Heart right ventricle (tissue), 16 donors: Measurements from ENCODE around the gene PCBD2. TPM values are rescaled to one million over a fixed set of nuclear protein-coding genes. Genes with fewer than 3 reads are reported as not detected.

ENCODE experiments used
- ATAC-seq, 8 donors: fragments of 200-7000 bp; cut with Tn5 transposase; one replicate each; pipeline ENCODE4 v1.9.1; 2020; ENCODE audit warnings: mild to moderate bottlenecking in 8 of 8, moderate library complexity in 8 of 8, moderate number of reproducible peaks in 1 of 8
- DNase-seq, 2 donors: peaks; one replicate each; pipeline ENCODE4 v3.0.0-alpha.2; 2020
- H3K27ac ChIP-seq, 10 donors: fragments of 200-600 bp; sonication (generic) in 2 of 10; one replicate each; pipeline versions ENCODE4 v1.5.0 to v1.8.0; 2020 to 2022; ENCODE audit warnings: mild to moderate bottlenecking in 3 of 10
- H3K27me3 ChIP-seq, 7 donors: fragments of 200-600 bp; one replicate each; pipeline ENCODE4 v1.8.0; 2021 to 2022; ENCODE audit warnings: mild to moderate bottlenecking in 2 of 7
- H3K36me3 ChIP-seq, 9 donors: fragments of 200-600 bp; sonication (generic) in 1 of 9; one replicate each; pipeline versions ENCODE4 v1.5.0 to v1.8.0; 2020 to 2022; ENCODE audit warnings: mild to moderate bottlenecking in 2 of 9
- H3K4me1 ChIP-seq, 9 donors: fragments of 200-600 bp; sonication (generic) in 1 of 9; one replicate each; pipeline versions ENCODE4 v1.5.0 to v1.8.0; 2020 to 2022; ENCODE audit warnings: mild to moderate bottlenecking in 4 of 9
- H3K4me3 ChIP-seq, 10 donors: fragments of 200-600 bp; sonication (generic) in 2 of 10; one replicate each; pipeline versions ENCODE4 v1.5.0 to v1.8.0; 2020 to 2022; ENCODE audit warnings: mild to moderate bottlenecking in 7 of 10, moderate library complexity in 2 of 10
- H3K9me3 ChIP-seq, 11 donors: fragments of 200-600 bp in 10 of 11; sonication (generic) in 2 of 11; one replicate each; pipeline versions ENCODE4 v1.5.0 to v1.8.0; 2013 to 2022; ENCODE audit warnings: mild to moderate bottlenecking in 2 of 11, control low read depth in 1 of 11, moderate library complexity in 1 of 11
- CTCF ChIP-seq, 9 donors: fragments of 200-600 bp; sonication (generic) in 2 of 9; IDR thresholded peaks; one replicate each; pipeline versions ENCODE4 v1.5.0 to v1.8.0; 2021 to 2022; ENCODE audit warnings: antibody characterized with exemption in 9 of 9, mild to moderate bottlenecking in 5 of 9, moderate library complexity in 1 of 9
- WGBS, 2 donors: extraction: QIAGEN DNeasy Blood & Tissue Kit; methylation state at CpG; one replicate each; pipeline ENCODE4 v1.1.7; 2013; ENCODE audit warnings: inconsistent platforms in 1 of 2; 5-methylcytosine and 5-hydroxymethylcytosine counted together
- intact Hi-C, 10 donors: fragments of 100-400 bp; cut with DNase I; formaldehyde crosslinking; loops; one replicate each; pipeline versions ENCODE4 v1.11.1 to v1.14.2; 2022
- polyA plus RNA-seq, 2 donors: library from polyadenylated mRNA; stranded (reverse); fragments of 200-250 nt; gene quantifications; one replicate each; pipeline ENCODE4 v1.2.3, GENCODE V29; 2013
- total RNA-seq, 10 donors: library from RNA; stranded (reverse); fragmentation: NEBNext Ultra II Directional in 3 of 10; extraction: Animal tissue kit (Norgen Biotek cat#: 25700) in 3 of 10; gene quantifications; one replicate each; pipeline versions ENCODE4 v1.2.1 to v1.2.4, GENCODE V29; 2021 to 2023
- donor health status: Arrhythmogenic right ventricular cardiomyopathy.
- donor health status: ischemic (EF 13 %, LVEDD 7.1; RV severe dilation, severe dysfunction).
- donor health status: healthy with polysubstance abuse.
- donor health status: DM: no; HTN: yes; CAD: no.
- donor health status: DM: no; HTN: no; CAD: no.
- donor health status: ischemic (EF 25% LVEDD 6.9; RV normal size, moderate dysfunction).
- donor health status: ischemic (EF 25% LVEDD 5.7; RV mildly dilated, moderate dysfunction).
- donor health status: healthy.
- donor health status: DM: yes; HTN: yes; CAD: no.
- donor health status: Ischemic cardiomyopathy.
- donor health status: ischemic (EF 35%, LVEDD 5.7; RV mildly dilated, moderate dysfunction).
- donor health status: nonischemic (EF 11% LVEDD 7.7; RV severe dilation, severe dysfunction).
- donor health status: DM: yes; HTN: yes; CAD: no.
- donor health status: PGD.
- donor health status: ischemic (EF 29% LVEDD 5.4; RV normal size, mild dysfunction).
- donor health status: nonischemic (EF 23%, LVEDD 6.1; RV moderate dilation, normal function).

PCBD2 gene
- total and polyA plus RNA-seq, 12 donors, result 6.9 to 36.4 (median 24.5) TPM

- TF ChIP-seq CTCF (IDR thresholded peaks at IDR 0.05), result no peak
- Histone ChIP-seq H3K4me1 (no peaks in the 10 kb centered on the region), H3K4me3 (no peak overlapping the region), H3K36me3 (peaks cover 0 to 63% (median 0%) of the 10 kb centered on the region in 9 donors), H3K27me3 (no peaks in the 10 kb centered on the region), H3K9me3 (no peaks in the 10 kb centered on the region), H3K27ac (no peak overlapping the region)
- intact Hi-C loops, result loop anchor here in 1 of 10 donors (10.0 kb wide), 1 partner anchor 257 kb away; no protein-coding TSS in a partner anchor
- DNase-seq (no peak), ATAC-seq (no peak)
- 87 to 88% methylated on average over 6 of the region's 6 CpGs for WGBS, 2 donors
Observed at GRCh38 chr5:134938030-134938429, 33.1 kb downstream of the PCBD2 start.

- Histone ChIP-seq H3K4me3 (no peak overlapping the region), H3K36me3 (peaks cover 0 to 56% (median 0%) of the 10 kb centered on the region in 9 donors), H3K27me3 (no peaks in the 10 kb centered on the region), H3K9me3 (no peaks in the 10 kb centered on the region), H3K4me1 (no peaks in the 10 kb centered on the region), H3K27ac (no peak overlapping the region)
- ATAC-seq (no peak), DNase-seq (no peak)
- no peak for TF ChIP-seq CTCF (IDR thresholded peaks at IDR 0.05)
- WGBS, 2 donors, result 96 to 100% methylated on average over 1 of the region's 1 CpG
- intact Hi-C loops, result loop anchor here in 1 of 10 donors (10.0 kb wide), 1 partner anchor 255 kb away; no protein-coding TSS in a partner anchor
Observed at GRCh38 chr5:134939500-134939899, 34.6 kb downstream of the PCBD2 start.

- WGBS, 2 donors, result 79 to 84% methylated on average over 1 of the region's 1 CpG
- peaks cover 0 to 4% (median 0%) of the 10 kb centered on the region in 9 donors for H3K4me1 ChIP-seq
- H3K27ac ChIP-seq, result no peak overlapping the region
- H3K4me3 ChIP-seq, result no peak overlapping the region
- no peak for DNase-seq
- intact Hi-C loops, result no loop called here
- TF ChIP-seq CTCF (IDR thresholded peaks at IDR 0.05), result no peak
- H3K27me3 ChIP-seq, result no peaks in the 10 kb centered on the region
- peaks cover 0 to 30% (median 0%) of the 10 kb centered on the region in 9 donors for H3K36me3 ChIP-seq
- no peaks in the 10 kb centered on the region for H3K9me3 ChIP-seq
- ATAC-seq, result no peak
Observed at GRCh38 chr5:134943547-134943946, 38.6 kb downstream of the PCBD2 start.

- Histone ChIP-seq H3K4me1 (peaks cover 0 to 15% (median 8%) of the 10 kb centered on the region in 9 donors), H3K4me3 (no peak overlapping the region), H3K36me3 (peaks cover 0 to 27% (median 0%) of the 10 kb centered on the region in 9 donors), H3K27ac (no peak overlapping the region), H3K9me3 (no peaks in the 10 kb centered on the region), H3K27me3 (no peaks in the 10 kb centered on the region)
- 39 to 45% methylated on average over 1 of the region's 1 CpG for WGBS, 2 donors
- ATAC-seq, result no peak
- TF ChIP-seq CTCF (IDR thresholded peaks at IDR 0.05), result no peak
- DNase-seq, result no peak
- intact Hi-C loops, result no loop called here
Observed at GRCh38 chr5:134944630-134945029, 39.7 kb downstream of the PCBD2 start.
